ENCODE measurements around the gene PAK1.

DNA sequence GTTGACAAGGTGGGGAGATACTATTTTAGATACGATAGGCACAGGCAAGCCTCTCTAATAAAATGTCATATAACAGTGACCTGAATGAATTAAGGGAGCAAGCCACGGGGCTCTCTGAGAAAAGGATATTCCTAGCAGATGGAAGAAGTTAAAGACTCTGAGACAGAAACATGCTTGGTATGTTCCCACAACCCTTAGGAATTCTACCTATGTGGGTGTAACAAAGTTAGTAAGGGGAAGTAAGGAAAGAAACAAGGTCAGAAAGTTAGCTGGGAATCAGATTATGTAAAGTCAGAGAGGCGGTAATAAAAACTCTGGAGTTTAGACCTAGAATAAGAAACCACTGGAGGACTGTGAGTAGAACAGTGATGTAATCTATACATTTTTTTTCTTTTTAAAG is 112.7 kb downstream of the PAK1 start:
- TF ChIP-seq, protein P1, sequence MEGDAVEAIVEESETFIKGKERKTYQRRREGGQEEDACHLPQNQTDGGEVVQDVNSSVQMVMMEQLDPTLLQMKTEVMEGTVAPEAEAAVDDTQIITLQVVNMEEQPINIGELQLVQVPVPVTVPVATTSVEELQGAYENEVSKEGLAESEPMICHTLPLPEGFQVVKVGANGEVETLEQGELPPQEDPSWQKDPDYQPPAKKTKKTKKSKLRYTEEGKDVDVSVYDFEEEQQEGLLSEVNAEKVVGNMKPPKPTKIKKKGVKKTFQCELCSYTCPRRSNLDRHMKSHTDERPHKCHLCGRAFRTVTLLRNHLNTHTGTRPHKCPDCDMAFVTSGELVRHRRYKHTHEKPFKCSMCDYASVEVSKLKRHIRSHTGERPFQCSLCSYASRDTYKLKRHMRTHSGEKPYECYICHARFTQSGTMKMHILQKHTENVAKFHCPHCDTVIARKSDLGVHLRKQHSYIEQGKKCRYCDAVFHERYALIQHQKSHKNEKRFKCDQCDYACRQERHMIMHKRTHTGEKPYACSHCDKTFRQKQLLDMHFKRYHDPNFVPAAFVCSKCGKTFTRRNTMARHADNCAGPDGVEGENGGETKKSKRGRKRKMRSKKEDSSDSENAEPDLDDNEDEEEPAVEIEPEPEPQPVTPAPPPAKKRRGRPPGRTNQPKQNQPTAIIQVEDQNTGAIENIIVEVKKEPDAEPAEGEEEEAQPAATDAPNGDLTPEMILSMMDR (IDR thresholded peaks at IDR 0.05; ENCODE audit: low read length) = no peak
- TF ChIP-seq EZH2 (IDR thresholded peaks at IDR 0.05; ENCODE audit: borderline replicate concordance, low read length) = no peak
